ENCODE measurements around the gene SCUBE1.

The SCUBE1 gene

DNA sequence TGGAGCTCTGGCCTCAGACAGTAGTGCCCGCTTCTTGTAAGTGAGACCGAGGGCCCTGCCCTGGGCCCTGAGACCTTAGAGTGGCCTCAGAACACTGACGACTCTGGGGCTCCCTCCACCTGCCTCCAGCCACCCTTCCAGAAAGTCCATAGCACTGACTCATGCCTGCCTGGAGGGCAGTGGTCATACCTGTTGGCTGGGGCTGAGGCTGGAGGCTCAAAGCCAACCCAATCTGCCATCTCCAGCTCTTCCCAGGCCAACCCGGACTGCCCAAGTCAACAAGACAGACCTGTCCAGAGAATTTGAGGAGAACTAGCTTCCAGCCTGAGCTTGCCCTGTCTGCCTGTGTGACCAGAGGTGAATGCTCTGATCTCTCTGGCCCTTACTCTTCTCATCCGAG lies 89.3 kb downstream of the SCUBE1 start:
- DNase-seq: no peak

DNA sequence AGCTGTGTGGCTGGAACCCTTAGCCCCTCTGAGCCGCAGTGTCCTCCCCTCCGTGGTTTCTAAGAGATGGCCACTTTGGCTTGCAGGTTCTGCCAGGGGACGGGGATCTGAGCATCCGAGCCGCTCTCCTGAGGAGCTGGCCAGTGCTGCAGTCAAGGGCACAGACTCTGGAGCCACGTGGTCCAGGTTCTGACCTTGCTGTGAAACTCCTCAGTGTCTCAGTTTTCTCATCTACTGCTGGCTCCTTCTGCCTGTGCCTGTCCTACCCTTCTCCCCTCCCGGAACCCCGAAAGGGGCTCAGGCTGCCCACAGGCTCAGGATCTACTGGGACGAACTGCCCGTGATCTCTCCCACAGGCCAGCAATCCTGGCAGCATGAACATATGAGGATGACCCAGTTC lies 90.9 kb downstream of the SCUBE1 start:
- DNase-seq: no peak

DNA sequence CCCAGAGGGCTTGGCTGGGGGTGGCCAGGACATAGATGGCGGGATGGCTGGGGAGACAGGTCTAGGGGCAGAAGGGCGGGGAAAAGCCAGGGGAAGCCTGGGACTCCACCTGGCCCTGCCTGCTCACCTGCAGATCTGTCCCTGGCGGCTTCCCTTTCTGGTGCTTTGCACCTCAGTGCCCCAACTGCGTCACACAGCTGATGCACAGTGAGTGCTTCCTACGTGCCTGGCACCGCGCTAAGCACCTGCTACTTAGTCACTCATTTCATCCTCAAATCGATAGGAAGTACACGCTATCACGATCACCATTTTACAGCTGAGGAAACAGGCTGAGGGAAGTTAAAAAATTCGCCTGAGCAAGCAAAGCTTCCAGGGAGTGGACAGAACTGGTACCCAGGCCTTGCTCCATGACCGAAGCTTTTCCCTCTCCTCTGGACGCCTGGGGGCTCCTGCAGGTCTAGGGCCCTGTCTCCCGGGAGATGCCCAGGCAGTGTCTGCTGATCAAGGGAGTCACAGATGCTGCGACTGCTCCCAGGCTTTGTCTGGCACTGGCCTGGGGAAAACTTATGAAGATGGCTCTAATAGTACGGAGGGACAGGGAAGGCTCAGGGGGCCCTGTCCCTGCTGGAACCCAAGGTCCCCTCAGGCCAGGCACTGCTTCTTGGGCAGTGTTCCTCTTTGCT lies 93.2 kb downstream of the SCUBE1 start:
- no peak for DNase-seq

- DNase-seq: no peak
These were observed 95.5 kb downstream of the SCUBE1 start for GRCh38 chr22:43247546-43248260.

GRCh38 chr22:43246188-43246587 lies 97.0 kb downstream of the SCUBE1 start:
- DNase-seq: no peak

GRCh38 chr22:43245717-43246116 lies 97.5 kb downstream of the SCUBE1 start:
- DNase-seq: no peak

DNA sequence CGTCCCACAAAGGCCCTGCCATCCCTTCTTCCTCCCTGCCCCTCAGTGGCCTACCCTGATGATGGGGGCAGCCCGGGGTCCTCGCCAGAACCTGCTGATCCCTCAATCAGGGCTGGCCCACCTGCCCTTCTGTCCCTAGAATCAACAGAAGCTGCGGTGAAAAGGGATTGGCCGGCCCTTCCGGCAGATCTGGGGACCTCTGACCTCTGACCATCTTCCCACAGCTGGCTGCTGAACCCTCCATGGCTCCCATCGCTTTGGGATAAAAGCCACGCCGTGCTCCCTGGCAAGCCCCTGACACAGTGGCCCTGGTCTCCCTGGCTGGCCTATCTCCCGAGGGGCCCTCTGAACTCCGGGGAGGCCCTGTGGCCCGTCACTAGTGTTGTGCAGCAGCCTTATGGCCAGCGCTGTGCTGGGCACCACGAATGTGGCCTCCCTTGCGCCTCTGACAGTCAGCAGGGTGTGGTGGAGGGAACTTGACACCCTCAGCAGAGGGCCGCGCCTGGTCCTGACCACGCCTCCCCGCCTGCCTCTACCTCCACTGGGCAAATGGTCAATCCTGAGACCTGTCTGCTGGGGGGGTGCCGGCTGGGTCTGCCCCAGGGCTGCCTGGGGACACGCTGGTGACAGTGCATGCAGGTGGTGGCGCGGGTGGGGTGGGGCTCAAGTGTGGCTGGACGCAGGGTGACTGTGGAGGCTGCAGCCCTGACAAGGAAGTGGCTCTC lies 98.2 kb downstream of the SCUBE1 start:
- no peak for DNase-seq

- DNase-seq: no peak
These were observed 98.8 kb downstream of the SCUBE1 start for GRCh38 chr22:43244402-43244801.

DNA sequence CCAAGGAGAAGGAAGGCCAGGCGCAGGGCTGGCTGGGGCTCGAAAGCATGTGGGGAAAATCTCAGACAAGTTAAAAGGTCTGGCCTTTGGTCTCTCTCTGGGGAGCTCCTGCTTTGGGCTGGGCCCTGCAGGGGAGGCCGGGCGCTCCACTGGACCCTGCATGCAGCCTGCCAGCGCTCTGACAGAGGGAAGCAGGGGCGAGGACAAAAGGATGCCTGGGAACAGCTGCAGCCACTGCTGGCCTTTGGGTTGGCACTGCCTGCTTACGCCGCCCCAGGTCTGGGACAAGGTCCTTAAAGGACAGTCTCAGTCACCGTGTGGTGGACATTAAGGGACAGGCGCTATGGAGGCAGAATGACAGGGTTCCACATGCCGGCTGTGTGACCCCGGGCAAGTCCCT lies 99.8 kb downstream of the SCUBE1 start:
- DNase-seq: no peak

DNA sequence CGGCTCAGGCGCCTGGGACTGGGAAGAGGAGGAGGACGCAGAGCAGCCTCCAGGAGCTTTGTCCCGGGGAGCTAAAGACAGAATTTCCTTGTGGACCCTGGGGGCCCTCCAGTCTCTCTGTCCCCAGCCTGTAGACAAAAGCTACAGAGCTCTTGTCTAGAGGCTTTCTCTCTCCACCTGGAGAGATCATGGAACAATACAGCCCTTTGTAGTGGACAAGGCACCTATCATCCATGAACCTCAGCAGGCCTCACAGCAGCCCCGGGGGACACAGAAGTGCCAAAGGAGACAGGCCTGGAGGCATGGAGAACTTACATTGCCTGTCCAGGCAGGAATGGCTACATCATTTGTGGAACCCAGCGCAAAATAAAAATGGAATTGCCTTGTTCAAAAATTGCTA lies 100.5 kb downstream of the SCUBE1 start:
- no peak for DNase-seq

DNA sequence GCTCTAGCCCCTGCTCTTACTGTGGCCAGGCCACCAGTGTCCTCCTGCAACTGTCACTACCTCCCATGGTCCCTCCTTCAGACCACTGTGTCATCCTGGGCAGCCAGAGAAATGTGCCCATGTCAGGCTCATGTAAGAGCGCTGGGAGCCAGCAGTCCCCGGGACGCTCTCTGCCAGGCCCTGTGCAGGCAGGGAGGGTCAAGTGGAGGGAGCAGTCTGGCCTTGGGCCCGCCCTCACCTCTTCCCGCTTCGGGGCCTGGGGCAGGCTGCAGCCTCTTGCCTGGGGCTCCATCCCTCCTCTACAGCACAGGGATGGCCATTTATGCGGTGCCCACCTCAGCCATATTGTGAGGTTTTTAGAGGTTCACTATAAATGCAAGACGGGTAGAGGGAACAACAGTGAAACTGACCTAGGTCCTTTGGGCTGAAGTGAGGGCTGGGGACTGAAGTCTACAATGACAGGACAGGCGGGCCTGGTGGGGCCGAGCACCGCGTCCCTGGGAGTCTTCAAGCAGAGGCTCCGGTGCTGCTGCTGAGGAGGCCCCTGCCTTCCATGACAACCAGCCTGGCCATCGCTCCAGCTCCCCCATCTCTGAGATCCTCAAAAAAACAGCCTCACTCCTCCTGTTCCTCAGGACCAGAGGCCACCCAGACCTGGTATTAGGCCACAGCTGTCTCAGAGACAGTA lies 101.3 kb downstream of the SCUBE1 start:
- no peak for DNase-seq

DNA sequence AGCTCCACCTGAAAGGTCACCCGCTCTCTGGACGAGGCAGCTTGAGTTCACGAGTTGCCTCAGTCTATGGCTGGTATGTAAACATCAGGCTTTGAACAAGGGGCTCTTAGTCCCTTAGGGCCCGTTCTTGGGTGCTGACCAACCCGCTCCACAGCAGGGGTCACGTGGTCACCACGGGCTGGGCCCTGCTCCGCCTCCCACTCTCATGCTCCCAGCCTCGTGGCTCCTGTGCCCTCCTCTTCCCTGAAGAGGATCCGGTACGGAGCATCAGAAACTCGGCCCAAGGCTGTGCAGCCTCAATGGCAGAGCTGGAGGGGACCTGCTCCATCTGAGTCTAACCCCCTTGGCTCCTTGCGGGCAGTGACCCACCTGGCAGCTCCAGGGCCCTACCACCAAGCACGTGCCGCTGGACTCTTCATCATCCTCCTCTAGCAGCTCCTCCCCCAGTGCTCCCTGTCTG lies 102.0 kb downstream of the SCUBE1 start:
- DNase-seq: no peak

DNA sequence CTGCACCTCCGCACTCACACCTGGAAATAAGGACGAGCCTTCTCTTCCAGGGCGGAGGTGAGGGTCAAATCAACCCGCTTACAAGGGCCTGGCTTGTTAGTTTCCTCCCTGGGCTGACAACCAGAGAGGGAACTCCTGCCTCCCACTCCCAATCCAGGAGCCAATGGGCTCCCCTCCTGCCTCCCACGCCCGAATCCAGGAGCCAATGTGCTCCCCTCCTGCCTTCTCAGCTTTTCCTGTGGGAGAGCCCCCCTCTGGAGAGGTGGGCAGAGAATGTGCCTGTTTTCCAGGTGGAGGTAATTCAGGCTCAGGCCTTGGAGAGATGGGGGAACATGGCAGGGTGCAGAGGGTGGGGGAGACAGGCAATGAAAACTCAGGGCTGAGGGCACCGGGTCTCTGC lies 102.6 kb downstream of the SCUBE1 start:
- DNase-seq: no peak

GRCh38 chr22:43239956-43240355 lies 103.2 kb downstream of the SCUBE1 start:
- no peak for DNase-seq

GRCh38 chr22:43239193-43239780 lies 103.9 kb downstream of the SCUBE1 start:
- DNase-seq: no peak

DNA sequence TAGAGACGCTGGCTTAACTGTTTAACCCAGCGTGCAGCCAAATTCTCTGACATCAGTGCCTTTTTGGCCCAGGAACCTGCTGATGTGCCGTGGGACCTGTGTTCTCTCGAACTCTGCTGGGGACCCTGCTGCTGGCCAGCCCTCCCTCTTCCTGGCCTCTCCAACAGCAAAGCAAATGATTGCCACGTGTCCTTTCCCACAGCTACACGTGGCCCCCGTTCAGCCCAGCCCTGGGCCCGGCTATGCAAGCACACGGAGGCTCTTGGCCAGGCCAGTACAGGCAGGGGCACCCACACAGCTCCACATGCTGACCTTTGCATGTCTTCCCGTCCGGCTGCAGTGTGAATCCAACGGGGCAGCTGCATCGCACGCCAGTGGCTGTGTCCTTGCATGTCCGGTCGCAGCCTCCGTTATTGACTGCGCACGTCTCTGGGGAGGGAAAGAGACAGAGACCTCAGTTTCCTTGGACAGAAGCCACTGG lies 104.6 kb downstream of the SCUBE1 start:
- DNase-seq: no peak

- no peak for DNase-seq
These were observed 105.9 kb downstream of the SCUBE1 start for GRCh38 chr22:43237280-43237679.

DNA sequence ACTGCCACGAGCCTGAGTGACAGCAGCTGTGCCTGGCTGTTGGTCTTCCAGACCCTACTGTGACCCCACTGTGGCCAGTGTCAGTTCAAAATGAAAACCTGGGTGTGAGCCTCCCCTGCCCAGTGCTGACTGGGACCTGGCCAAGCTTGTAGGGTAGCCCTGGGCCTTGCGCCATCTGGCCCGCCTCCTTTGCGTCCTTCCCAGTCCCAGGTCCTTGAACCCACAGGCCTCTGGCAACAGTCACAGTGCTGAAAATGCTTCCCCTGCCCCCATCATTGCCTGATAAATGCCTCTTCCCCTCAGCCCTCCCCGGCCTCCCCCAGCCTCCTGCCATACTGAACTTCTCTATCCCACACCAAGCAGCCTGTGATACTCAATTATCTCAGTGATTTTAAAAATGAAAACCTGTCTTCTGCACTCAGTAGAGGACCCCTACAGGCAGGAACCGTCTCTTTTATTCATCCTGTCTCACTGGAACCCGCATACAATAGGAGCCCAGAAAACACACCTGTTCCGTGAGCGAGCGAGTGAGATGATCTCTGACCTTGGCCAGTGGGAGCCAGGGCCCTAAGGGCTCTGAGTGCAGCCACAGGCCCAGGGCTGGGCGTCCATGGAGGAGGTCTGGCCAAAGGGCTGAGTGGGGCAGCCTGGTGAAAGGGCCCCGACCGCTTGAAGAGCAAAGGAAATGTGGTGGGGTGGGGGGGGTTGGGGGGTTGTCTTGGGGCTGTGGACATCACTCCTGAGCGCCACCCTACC lies 106.6 kb downstream of the SCUBE1 start:
- no peak for DNase-seq

DNA sequence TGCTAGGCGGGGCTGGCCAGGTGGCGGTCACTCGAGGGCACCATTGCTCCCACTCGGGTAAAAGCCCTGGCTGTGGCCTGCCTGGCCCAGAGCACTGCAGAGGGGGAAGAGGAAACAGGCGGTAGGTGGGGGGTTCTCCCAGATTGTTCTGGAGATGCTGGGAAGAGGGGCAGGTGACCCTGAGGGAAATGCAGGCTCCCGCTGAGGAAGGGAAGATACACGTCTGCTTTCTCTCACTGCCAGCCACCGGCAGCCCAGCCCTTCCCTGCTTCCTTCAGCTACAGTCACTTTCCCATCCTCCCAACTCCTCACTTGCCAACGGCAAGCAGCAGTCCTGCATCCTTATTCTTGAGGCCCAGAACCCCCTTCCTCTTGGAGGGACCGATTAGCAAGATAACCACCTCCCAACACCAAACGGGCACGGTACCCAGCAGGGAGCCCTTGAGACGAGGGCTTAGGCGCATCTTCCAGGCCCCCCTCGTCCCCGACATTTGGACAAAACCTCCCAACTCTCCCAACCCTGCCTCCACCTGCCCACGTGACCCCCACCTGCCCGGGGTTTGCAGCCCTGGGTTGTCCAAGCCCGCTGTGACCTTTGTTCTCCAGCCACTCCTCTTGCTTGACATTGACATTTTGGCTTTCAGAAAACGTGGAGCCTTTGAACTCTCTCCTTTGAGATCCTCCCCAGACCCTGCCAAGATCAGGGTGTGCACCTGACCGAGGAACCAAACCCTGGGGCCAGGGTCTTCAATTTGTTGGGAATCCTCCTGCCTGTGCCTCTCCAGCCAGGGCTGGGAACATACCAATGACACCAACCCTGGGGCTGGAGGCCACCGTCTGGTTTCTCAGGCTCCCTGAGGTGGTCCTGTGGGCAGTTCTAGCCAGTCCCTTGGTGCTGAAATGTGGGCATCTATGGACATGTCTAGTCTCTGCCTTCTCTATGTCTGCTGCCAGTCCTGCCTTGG lies 107.4 kb downstream of the SCUBE1 start:
- no peak for DNase-seq

GRCh38 chr22:43234264-43234988 lies 108.7 kb downstream of the SCUBE1 start:
- DNase-seq: no peak

All from NCI-H187 (cell line).